H9 (cell line): ENCODE data around the gene ELFN2. TPM values are rescaled to one million over a fixed set of nuclear protein-coding genes. Genes with fewer than 3 reads are reported as not detected.
A peak's percentile ranks its signal among the peaks of the same experiment; 100 is the strongest.

ENCODE experiments used
- DNase-seq: peaks from one replicate; pipeline ENCODE4 v3.0.0-alpha.2; 2017
- H2AFZ ChIP-seq: one replicate; pipeline ENCODE4 v1.6.1; 2013; ENCODE audit warnings: mild to moderate bottlenecking, low read length, control low read depth, moderate library complexity
- H2AK5ac ChIP-seq: 2 replicates; pipeline ENCODE4 v1.6.1; 2013; ENCODE audit warnings: low read length, control low read depth, mixed read lengths; ENCODE audit not compliant: insufficient read length
- H2BK120ac ChIP-seq: one replicate; pipeline ENCODE4 v1.6.1; 2013; ENCODE audit warnings: low read depth, mild to moderate bottlenecking, low read length, control low read depth, inconsistent platforms; ENCODE audit not compliant: poor library complexity, severe bottlenecking
- H2BK12ac ChIP-seq: 2 replicates; pipeline ENCODE4 v1.6.1; 2013; ENCODE audit warnings: low read length, control low read depth, mixed read lengths, low read depth; ENCODE audit not compliant: insufficient read length
- H2BK15ac ChIP-seq: 2 replicates; pipeline ENCODE4 v1.6.1; 2013; ENCODE audit warnings: low read depth, low read length, control low read depth
- H2BK20ac ChIP-seq: one replicate; pipeline ENCODE4 v1.6.1; 2013; ENCODE audit warnings: low read depth, mild to moderate bottlenecking, low read length, control low read depth, inconsistent platforms; ENCODE audit not compliant: poor library complexity, severe bottlenecking
- H2BK5ac ChIP-seq: 2 replicates; pipeline ENCODE4 v1.6.1; 2013; ENCODE audit warnings: low read length, control low read depth, mixed read lengths; ENCODE audit not compliant: insufficient read length
- H3K14ac ChIP-seq: 2 replicates; pipeline ENCODE4 v1.6.1; 2013; ENCODE audit warnings: low read length, control low read depth; ENCODE audit not compliant: insufficient read depth
- H3K18ac ChIP-seq: 2 replicates; pipeline ENCODE4 v1.6.1; 2013; ENCODE audit warnings: low read depth, mild to moderate bottlenecking, mixed read lengths, low read length, control low read depth; ENCODE audit not compliant: insufficient read length
- H3K23ac ChIP-seq: 2 replicates; pipeline ENCODE4 v1.6.1; 2013; ENCODE audit warnings: low read length, control low read depth, mixed read lengths, low read depth; ENCODE audit not compliant: insufficient read length
- H3K23me2 ChIP-seq: 2 replicates; pipeline ENCODE4 v1.6.1; 2013; ENCODE audit warnings: low read depth, mild to moderate bottlenecking, mixed read lengths, low read length, control low read depth; ENCODE audit not compliant: insufficient read length, poor library complexity, severe bottlenecking
- H3K27ac ChIP-seq: 2 replicates; pipeline ENCODE4 v1.5.1; 2013; ENCODE audit warnings: low read length, control low read depth, mixed read lengths, low read depth; ENCODE audit not compliant: insufficient read length
- H3K27me3 ChIP-seq: 2 replicates; pipeline ENCODE4 v1.6.1; 2013; ENCODE audit warnings: low read length, control low read depth, inconsistent platforms; ENCODE audit not compliant: insufficient read depth
- H3K4ac ChIP-seq: 2 replicates; pipeline ENCODE4 v1.6.1; 2013; ENCODE audit warnings: low read depth, mild to moderate bottlenecking, control low read depth, inconsistent platforms, low read length, moderate library complexity
- H3K4me1 ChIP-seq: 2 replicates; pipeline ENCODE4 v1.6.1; 2013; ENCODE audit warnings: low read length, control low read depth, inconsistent platforms; ENCODE audit not compliant: insufficient read depth
- H3K4me2 ChIP-seq: 2 replicates; pipeline ENCODE4 v1.6.1; 2013; ENCODE audit warnings: low read length, control low read depth, mixed read lengths; ENCODE audit not compliant: insufficient read length, insufficient read depth
- H3K56ac ChIP-seq: 2 replicates; pipeline ENCODE4 v1.6.1; 2013; ENCODE audit warnings: low read depth, mild to moderate bottlenecking, mixed read lengths, low read length, control low read depth; ENCODE audit not compliant: insufficient read length
- H3K79me1 ChIP-seq: 2 replicates; pipeline ENCODE4 v1.6.1; 2013; ENCODE audit warnings: low read depth, mild to moderate bottlenecking, moderate library complexity, low read length, control low read depth, inconsistent platforms; ENCODE audit not compliant: insufficient read depth, poor library complexity, severe bottlenecking
- H3K79me2 ChIP-seq: 2 replicates; pipeline ENCODE4 v1.6.1; 2013; ENCODE audit warnings: low read length, control low read depth, inconsistent platforms; ENCODE audit not compliant: insufficient read depth
- H3K9ac ChIP-seq: 2 replicates; pipeline ENCODE4 v1.6.1; 2013; ENCODE audit warnings: low read length, control low read depth, mixed read lengths; ENCODE audit not compliant: insufficient read length; ENCODE audit errors: extremely low read depth
- H3K9me3 ChIP-seq: one replicate; pipeline ENCODE4 v1.6.1; 2013; ENCODE audit warnings: low read depth, low read length, inconsistent platforms; ENCODE audit not compliant: control insufficient read depth
- H3T11ph ChIP-seq: one replicate; pipeline ENCODE4 v1.6.1; 2013; ENCODE audit warnings: mild to moderate bottlenecking, low read length, control low read depth, inconsistent platforms
- H4K20me1 ChIP-seq: one replicate; pipeline ENCODE4 v1.6.1; 2013; ENCODE audit not compliant: control insufficient read depth, insufficient read length, insufficient read depth
- H4K5ac ChIP-seq: 2 replicates; pipeline ENCODE4 v1.6.1; 2013; ENCODE audit warnings: low read depth, mild to moderate bottlenecking, mixed read lengths, low read length, control low read depth; ENCODE audit not compliant: insufficient read length
- H4K8ac ChIP-seq: replicated peaks from 2 replicates; pipeline ENCODE4 v1.6.1; 2013; ENCODE audit warnings: low read length, control low read depth, mixed read lengths, low read depth; ENCODE audit not compliant: insufficient read length
- H4K91ac ChIP-seq: 2 replicates; pipeline ENCODE4 v1.6.1; 2013; ENCODE audit warnings: low read depth, mild to moderate bottlenecking, moderate library complexity, mixed read lengths, low read length, control low read depth; ENCODE audit not compliant: insufficient read length
- H3K27ac Mint-ChIP-seq, 3 experiments: 2 replicates in 2 of 3; 3 replicates in 1 of 3; pipeline ENCODE4 v1.8.0; 2020 to 2021; ENCODE audit warnings: mixed read lengths in 3 of 3, mild to moderate bottlenecking in 1 of 3, moderate library complexity in 1 of 3
- H3K27me3 Mint-ChIP-seq: 2 replicates; pipeline ENCODE4 v1.8.0; 2021; ENCODE audit warnings: low read depth, mild to moderate bottlenecking, moderate library complexity, mixed read lengths
- H3K36me3 Mint-ChIP-seq, 3 experiments: 2 replicates in 2 of 3; 3 replicates in 1 of 3; pipeline ENCODE4 v1.8.0; 2020 to 2021; ENCODE audit warnings: low read depth in 3 of 3, mixed read lengths in 3 of 3; ENCODE audit not compliant: insufficient read depth in 1 of 3
- H3K4me1 Mint-ChIP-seq, 2 experiments: 2 replicates each; pipeline ENCODE4 v1.8.0; 2020; ENCODE audit warnings: mixed read lengths in 2 of 2
- H3K4me3 Mint-ChIP-seq, 2 experiments: 2 replicates in 1 of 2; 3 replicates in 1 of 2; pipeline ENCODE4 v1.8.0; 2020 to 2021; ENCODE audit warnings: mild to moderate bottlenecking in 2 of 2, mixed read lengths in 2 of 2, moderate library complexity in 1 of 2
- H3K9me3 Mint-ChIP-seq, 2 experiments: 2 replicates in 1 of 2; 3 replicates in 1 of 2; pipeline ENCODE4 v1.8.0; 2020; ENCODE audit warnings: mild to moderate bottlenecking in 2 of 2, mixed read lengths in 2 of 2, moderate library complexity in 1 of 2
- WGBS: extraction: QIAGEN DNeasy Blood & Tissue Kit; methylation state at CpG from one replicate; pipeline ENCODE4 v1.1.7; 2013; ENCODE audit warnings: missing lambda C conversion rate, low lambda C conversion rate, mixed read lengths; ENCODE audit not compliant: insufficient read length; ENCODE audit errors: extremely low coverage; 5-methylcytosine and 5-hydroxymethylcytosine counted together
- total RNA-seq: library from RNA; stranded (reverse); gene quantifications from 2 replicates; pipeline ENCODE4 v1.2.1, GENCODE V29; 2021
- TF ChIP-seq, protein P1 (sequence below): fragments of 200-600 bp; sonication (generic); conservative IDR thresholded peaks from 3 replicates; pipeline ENCODE4 v1.8.0; 2021; ENCODE audit warnings: antibody characterized with exemption, mild to moderate bottlenecking

The ELFN2 gene
- total RNA-seq, 1 experiment from 2014 or later: 0.70 TPM

DNA sequence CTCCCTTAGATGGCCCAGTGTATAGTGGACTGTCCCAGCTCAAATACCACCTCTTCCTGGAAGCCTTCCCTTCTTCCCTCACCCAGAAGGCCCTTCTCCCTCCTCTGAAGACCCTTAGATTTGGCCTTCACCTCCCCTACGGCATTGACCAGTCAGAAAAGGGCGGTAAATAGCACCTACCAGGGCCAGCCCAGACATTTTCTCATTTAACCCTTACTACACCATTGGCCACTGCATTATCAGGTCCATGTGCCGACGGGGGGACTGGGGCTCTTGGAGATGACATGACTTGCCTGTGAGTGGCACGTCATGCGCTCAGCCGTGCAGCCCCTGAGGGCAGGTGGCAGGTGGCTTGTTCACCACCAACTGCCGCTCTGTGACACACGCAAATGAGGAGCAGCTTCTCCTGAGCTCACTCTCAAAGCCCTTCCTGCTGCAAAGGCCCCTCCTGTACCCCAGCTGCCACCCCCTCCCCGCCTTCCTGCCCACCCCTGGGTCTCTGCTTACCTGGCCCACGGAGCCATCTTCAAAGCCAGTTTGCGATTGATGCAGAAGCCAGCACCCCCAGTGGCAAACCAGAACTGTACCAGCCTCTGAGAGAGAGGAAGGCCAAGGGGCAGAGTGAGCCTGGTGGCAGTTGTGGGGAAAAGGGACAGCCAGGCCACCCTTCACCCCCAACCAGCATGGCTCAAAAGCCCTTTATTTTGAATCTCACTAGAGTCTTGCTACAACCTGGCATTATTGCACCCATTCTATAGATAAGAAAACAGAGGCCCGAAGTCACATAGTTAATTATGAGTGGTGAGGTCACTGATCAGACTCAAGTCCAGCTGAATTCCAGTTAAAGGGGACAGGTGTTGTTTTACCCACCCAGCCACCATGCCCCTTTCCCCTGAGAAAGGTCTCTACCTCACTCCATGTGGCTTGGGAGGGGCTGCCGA, 49.4 kb upstream of the ELFN2 start:
- H2BK20ac ChIP-seq: no peak overlapping the region
- no peak overlapping the region for H2BK12ac ChIP-seq
- H3K4me1 ChIP-seq: no peaks in the 10 kb centered on the region
- no peak overlapping the region for H3K27ac ChIP-seq
- H4K91ac ChIP-seq: no peak overlapping the region
- no peaks in the 10 kb centered on the region for H3K79me2 ChIP-seq
- H3K56ac ChIP-seq: no peak overlapping the region
- H3K4me3 Mint-ChIP-seq: no peak overlapping the region
- H3K4ac ChIP-seq: no peak overlapping the region
- H3K27me3 Mint-ChIP-seq: peaks cover 15% of the 10 kb centered on the region
- H4K20me1 ChIP-seq: no peaks in the 10 kb centered on the region
- no peak overlapping the region for H3K4me2 ChIP-seq
- H3K27me3 ChIP-seq: no peaks in the 10 kb centered on the region
- no peak for DNase-seq
- no peak overlapping the region for H3K18ac ChIP-seq
- H3K36me3 Mint-ChIP-seq: no peaks in the 10 kb centered on the region
- H3K4me1 Mint-ChIP-seq: peaks cover 2 to 13% of the 10 kb centered on the region in 2 experiments; a peak in 3 of 4 replicates
- no peak overlapping the region for H2AK5ac ChIP-seq
- no peaks in the 10 kb centered on the region for H3K79me1 ChIP-seq
- no CpG with 5 or more reads among the region's 14 CpGs for WGBS
- no peak overlapping the region for H3T11ph ChIP-seq
- peak overlapping the region in 2 of 3 experiments; percentile 57 to 67; a peak in 1 of 7 replicates for H3K27ac Mint-ChIP-seq
- no peak overlapping the region for H2BK5ac ChIP-seq
- H3K9me3 Mint-ChIP-seq: no peaks in the 10 kb centered on the region
- no peak overlapping the region for H2AFZ ChIP-seq
- H3K14ac ChIP-seq: no peak overlapping the region
- no peak overlapping the region for H2BK120ac ChIP-seq
- no peaks in the 10 kb centered on the region for H3K9me3 ChIP-seq
- no peak overlapping the region for H4K5ac ChIP-seq
- H4K8ac ChIP-seq: no peak overlapping the region
- TF ChIP-seq, protein P1, sequence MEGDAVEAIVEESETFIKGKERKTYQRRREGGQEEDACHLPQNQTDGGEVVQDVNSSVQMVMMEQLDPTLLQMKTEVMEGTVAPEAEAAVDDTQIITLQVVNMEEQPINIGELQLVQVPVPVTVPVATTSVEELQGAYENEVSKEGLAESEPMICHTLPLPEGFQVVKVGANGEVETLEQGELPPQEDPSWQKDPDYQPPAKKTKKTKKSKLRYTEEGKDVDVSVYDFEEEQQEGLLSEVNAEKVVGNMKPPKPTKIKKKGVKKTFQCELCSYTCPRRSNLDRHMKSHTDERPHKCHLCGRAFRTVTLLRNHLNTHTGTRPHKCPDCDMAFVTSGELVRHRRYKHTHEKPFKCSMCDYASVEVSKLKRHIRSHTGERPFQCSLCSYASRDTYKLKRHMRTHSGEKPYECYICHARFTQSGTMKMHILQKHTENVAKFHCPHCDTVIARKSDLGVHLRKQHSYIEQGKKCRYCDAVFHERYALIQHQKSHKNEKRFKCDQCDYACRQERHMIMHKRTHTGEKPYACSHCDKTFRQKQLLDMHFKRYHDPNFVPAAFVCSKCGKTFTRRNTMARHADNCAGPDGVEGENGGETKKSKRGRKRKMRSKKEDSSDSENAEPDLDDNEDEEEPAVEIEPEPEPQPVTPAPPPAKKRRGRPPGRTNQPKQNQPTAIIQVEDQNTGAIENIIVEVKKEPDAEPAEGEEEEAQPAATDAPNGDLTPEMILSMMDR: no peak
- no peaks in the 10 kb centered on the region for H3K23me2 ChIP-seq
- no peak overlapping the region for H2BK15ac ChIP-seq
- no peak overlapping the region for H3K9ac ChIP-seq
- no peak overlapping the region for H3K23ac ChIP-seq
